Gastroesophageal sphincter (tissue), 3 donors: Measurements from ENCODE around the gene CAMLG.

ENCODE experiments used
- CTCF ChIP-seq, 4 experiments: fragments of 200-600 bp in 2 of 4; fragments of 450-650 bp in 2 of 4; sonication (generic) in 1 of 4; IDR thresholded peaks; one replicate each; pipeline ENCODE4 v1.5.1; 2017 to 2019; ENCODE audit warnings: antibody characterized with exemption in 4 of 4, mild to moderate bottlenecking in 2 of 4, moderate library complexity in 2 of 4
- EP300 ChIP-seq: sonication (generic); formaldehyde crosslinking; IDR thresholded peaks from one replicate; pipeline ENCODE4 v1.6.1; 2017; ENCODE audit warnings: antibody characterized with exemption, mild to moderate bottlenecking
- POLR2AphosphoS5 ChIP-seq: sonication (generic); formaldehyde crosslinking; IDR thresholded peaks from one replicate; pipeline ENCODE4 v1.6.1; 2017; ENCODE audit warnings: antibody characterized with exemption

- no peak for TF ChIP-seq CTCF (IDR thresholded peaks at IDR 0.05)
- TF ChIP-seq EP300: no peak
- no peak for TF ChIP-seq POLR2AphosphoS5
These were observed 30.0 kb upstream of the CAMLG start for GRCh38 chr5:134708301-134708700.
